HG03575 (cell line): ENCODE results near the gene KRTAP9-6.

ENCODE experiments used
- ATAC-seq: cut with Tn5 transposase; IDR thresholded peaks from one replicate; pipeline ENCODE4 v1.9.1; 2021; ENCODE audit not compliant: unreplicated experiment, insufficient number of reproducible peaks, low FRiP score; ENCODE audit errors: extremely low read depth

KRTAP9-6 gene

GRCh38 chr17:41308918-41309359 is 43.8 kb downstream of the KRTAP9-6 start, which contains the start of gene KRTAP16-1:
KRTAP16-1 (minus strand) TSS chr17:41309309; CDS start chr17:41309253, 56 bp downstream.
- no peak for ATAC-seq

DNA sequence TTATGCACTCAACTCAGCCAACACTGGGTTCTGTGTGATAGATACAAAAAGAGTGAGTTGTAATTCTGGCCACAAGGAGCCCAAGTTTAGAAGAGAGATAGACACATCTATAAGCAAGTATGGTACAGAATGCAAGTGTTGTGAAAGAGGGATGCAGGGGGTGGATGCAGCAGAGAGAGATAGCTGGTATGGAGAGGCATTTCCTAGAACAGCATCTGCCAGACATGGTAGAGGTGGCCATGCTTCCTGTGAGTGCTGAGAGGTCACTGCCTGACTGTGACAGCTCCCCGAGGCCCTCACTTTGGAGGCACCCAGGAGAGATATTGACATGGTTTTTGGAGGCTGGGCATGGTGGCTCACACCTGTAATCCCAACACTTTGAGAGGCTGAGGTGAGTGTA is 45.9 kb downstream of the KRTAP9-6 start:
- no peak for ATAC-seq

DNA sequence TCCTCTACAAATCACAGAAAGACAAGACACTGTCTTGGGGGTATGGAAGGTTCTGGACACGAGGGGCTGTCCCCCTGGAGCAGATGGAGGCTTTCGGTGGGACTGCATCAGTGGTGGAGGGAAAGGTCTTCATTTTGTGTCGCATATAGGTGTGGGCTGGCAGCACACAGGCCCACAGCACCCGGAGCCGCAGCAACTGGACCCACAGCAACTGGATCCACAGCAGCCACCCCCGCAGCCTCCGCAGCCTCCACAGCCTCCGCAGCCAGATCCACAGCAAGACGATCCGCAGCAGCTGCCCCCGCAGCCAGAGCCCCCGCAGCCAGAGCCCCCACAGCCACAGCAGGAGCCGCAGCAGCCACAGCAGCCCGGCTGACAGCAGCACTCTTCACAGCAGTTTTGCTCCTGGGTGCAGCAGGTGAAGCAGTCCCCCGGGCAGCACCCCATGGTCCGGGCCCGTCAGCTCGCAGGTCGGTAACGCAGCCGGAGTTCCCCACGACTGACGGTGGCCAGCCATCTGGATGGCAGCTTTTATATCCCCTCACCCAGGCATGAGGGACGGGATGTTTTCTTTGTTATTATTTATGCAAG is 50.1 kb downstream of the KRTAP9-6 start, which contains the start of gene KRTAP17-1:
Gene KRTAP17-1, minus strand, starts transcription at position 507 of the 591 bp plus-strand sequence. Its CDS starts 60 bp downstream, at position 447.
- ATAC-seq = no peak
